Ramos (cell line): ENCODE measurements around the gene C1QTNF8.

ENCODE experiments used
- in situ Hi-C: fragments of 300-500 bp; cut with MboI; formaldehyde crosslinking; loops from one replicate; pipeline ENCODE4 v1.14.3; 2022; ENCODE audit warnings: low sequenced_read_pairs; ENCODE audit not compliant: unreplicated experiment

Gene C1QTNF8

DNA sequence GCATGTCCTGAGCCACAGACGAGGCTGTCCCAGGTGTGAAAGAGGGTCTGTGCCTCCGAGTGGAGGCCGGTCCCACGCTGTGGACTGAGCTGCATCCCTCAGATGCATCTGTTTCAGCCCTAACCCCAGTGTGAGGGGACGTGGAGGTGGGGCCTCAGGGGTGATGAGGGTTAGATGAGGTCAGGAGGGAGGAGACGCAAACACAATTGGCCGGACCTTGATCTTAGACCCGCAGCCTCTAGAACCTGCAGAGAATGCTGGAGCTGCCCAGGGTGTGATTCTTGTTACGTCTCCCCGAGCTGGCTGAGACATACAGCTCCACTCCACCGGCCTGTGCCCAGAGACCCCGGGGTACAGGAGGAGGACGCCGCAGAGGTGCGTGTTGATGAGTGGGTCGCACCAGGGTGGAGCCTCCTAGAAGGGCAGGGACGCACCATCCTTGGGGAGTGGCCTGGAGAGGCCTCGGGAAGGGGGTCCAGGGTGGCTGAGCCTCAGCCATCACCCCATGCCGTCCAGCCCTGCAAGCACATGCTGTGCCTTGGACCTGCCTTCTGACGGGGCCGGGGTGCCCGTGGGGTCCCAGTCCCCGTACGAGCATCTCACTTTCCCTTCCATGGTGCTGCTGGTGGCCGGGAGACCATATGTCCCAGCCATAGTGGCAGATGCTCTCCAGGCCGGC is 16.6 kb upstream of the C1QTNF8 start:
- in situ Hi-C loops, result no loop called here

DNA sequence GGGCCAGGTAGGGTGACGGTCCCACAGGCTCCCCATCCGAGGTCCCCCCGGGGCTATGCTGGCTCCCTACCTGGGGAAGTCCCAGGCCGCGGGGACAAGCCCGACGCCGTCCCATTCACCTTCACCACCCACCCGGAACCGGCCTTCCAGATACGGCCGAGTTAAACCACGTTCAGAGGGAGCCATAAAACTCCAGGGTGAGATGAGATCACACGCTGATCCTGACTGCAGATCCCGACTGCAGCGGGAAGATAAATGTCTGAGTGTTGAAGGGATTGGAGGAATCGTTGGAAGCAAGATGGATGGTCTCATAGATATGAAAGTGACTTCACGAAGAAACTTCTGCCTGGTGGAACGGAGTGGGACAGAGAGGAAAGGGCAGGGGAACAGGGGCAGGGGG is 13.6 kb upstream of the C1QTNF8 start:
- in situ Hi-C loops, result no loop called here

DNA sequence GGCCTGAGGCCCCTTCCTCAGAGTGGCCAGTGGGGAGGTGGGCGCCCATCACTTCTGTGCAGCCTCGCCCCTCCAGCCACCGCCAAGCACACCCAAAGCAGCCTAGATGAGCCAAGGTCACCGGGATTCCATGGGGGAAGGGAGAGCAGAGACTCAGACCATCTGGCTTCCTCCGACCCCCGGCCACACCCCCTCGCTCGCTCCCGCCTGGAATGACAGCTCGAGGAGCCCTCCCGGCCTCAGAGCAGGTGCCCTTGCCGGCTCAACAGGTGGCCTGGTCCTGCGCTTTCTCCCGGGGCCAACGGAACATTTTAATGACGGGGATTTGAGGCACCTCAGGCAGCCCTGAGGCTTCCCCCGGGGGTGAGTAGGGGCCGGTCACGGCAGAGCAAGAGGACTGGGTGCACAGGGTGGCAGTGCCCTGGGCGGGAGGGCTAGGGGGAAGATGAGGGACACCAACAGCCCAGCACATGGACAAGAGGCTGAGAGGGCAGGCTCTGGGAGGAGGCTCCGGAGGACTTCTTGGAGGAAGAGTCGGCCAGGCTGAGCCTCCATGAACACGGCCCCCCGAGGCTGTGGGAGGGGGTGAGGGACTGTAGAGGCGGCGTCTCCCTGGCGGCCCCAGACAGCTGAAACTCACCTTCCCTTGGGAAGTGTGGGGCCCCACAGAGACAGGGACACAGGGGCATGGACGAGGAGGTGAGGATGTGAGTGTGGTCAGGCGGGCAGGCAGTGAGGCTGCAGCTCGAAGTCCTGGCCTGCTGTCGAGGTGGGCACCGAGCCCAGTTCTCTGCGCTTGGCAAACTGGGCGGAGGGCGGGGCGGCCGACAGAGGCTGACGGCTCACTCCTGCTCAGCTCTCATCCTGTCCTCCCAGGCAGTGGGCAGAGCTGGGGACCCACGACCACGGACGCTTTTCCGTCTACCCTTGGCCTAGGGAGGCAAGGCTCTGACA is 12.5 kb upstream of the C1QTNF8 start:
- in situ Hi-C loops, result no loop called here

DNA sequence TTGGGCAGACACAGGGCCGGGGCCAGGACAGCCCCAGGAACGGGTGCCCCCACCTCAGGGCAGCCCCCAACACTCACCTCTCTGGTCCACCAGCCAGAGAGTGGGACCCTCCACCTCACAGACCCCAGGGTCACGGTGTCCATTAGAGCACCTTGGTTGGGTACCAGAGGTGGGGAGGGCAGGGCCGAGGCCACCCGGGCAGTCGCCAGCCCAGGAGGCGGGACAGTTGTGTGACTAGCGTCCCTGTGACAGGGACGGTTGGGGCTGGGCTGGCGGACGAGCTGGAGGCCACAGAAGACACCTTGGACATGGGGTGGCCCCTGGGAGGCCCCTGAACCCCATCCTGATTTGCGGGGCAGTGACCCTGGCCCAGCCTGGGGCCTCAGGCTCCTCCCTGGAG is 11.7 kb upstream of the C1QTNF8 start:
- in situ Hi-C loops, result no loop called here

DNA sequence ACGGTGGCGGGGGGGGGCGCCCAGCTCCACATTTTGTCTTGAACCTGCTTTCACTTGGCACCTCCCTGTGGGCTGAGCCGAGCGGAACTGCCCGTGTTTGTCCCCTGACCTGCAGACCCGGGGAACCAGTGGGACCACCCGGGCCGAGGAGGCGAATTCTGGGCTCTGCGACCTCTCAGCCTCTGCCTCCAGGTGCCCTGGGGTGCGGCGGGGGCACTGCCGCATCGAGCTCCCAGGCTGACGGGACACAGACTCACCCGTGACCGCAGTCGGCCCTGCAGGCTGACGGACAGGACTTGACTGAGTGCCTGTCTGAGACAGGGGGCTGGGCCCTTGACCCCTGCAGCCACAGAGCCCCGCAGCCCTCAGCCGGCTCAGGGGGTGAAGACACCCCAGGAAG is 11.1 kb upstream of the C1QTNF8 start:
- in situ Hi-C loops, result no loop called here

DNA sequence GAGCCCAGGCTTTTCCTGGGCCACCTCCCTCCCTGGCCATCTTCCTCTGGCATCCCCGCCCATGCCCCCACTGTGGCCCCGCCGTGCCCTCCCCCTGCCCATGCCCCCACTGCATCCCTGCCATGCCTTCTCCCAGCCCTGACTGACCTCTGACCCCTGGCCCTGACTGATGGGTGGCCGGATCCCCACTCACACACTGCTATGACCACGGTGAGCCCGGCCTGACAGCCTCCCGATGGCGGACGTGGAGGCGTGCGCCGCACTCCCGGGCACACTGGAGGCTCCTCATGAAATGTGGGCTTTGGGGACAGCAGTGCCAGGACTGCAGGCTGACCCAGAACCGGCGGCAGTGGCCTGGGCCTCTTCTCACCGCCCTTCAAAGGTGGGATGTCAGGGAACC is 10.6 kb upstream of the C1QTNF8 start:
- in situ Hi-C loops, result no loop called here

DNA sequence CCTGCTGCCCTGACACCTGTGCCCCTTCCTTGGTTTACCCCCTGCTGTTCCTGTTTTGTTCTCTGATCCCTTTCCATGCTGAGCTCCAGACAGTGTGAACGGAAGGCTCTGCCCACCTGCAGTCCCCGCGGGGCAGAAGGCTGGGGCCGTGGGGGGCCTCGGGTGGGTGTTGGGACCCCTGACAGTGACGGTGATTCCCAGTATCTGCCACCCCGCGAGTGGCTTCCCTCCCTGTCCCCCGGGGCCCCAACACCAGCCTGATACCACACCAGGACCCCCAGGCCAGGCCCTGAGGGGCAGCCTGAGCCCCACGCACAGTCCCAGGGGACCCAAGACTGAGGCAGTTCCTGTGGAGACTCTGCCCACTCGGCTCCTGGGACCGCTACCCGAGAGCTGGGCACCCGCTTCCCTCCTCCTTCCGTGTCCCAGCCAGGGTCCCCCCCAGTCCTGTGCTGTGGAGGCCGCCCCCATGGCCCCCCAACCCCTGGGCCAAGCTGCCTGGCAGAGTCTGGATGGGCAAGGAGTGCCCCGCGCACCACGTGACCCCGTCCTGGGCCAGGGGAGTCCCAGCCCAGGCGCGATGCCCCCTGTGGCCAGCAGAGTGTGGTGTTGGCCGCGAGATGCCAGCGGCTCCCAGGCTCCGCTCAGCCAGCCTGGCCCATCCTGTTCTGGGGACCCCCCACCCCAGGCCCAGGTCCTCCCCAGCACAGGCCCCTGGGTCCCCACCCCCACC is 10.0 kb upstream of the C1QTNF8 start:
- in situ Hi-C loops, result no loop called here

DNA sequence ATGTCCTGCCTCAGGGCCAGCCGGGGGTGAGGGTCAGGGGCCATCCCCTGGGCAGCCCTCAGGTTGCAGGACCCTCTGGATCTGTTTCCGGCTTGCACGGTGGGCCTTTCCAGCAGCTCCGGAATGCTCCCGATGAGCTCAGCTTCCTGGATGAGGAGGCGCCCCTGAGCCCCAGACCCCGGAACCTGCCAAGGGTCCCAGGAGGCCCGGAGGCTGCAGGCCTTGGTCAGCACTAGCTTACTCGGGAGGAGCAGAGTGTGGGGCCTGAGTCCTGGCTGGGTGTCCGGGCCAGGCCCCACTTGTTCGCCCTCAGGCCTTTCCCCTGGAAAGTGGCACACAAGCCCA is 7.6 kb upstream of the C1QTNF8 start:
- in situ Hi-C loops, result no loop called here

DNA sequence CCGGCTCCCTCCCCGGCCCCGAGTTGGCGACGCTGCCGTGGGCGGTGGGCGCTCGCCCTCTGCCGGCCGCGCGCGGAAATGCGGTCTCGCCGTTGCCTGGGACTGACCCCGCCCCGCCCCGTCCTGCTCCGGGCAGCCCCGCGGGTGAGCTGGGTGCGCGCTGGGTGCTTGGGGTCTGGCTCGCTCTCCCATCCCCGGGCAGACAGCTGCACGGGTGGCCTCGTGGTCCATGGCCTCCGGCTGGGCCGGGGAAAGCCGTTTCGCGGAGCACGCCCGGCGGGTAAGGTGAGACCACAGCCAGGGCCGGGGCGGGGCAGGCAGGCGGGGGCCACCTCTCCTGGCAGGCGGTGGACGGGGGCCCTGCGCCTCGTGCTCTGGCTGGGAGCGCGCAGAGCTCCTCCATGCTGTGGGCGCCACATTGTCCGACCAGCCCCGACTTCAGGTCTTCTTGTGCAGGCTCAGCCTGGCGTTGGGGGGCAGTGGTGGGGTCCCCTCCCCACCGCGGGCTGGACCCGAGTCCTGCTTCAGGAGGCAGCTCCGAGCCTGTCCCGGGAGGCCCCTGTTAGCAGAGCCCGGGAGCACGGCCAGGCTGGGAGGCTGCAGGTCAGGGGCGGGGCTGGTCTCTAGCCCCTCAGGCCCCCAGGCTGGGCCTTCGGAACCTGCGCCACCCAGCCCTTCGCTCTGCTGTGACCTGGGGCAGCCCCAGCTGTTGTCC is 7.0 kb upstream of the C1QTNF8 start:
- in situ Hi-C loops, result no loop called here

DNA sequence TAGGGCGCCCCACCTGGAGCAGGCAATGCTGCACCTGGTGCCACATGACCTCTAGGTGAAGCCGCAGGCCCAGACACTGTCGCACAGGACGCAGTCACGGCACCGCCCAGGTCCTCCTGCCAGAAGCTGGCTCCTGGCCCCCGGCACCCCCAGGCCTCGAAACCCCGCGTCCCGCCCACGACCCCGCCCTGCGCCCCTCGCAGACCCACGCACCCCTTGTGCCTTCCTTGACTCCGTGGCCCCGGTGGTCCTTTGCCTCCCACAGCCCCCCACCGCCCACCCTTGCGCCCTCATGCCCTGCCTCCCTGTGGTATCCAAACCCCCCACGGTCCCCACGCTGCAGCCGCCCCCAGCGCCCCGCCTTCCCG is 6.3 kb upstream of the C1QTNF8 start:
- in situ Hi-C loops, result no loop called here

DNA sequence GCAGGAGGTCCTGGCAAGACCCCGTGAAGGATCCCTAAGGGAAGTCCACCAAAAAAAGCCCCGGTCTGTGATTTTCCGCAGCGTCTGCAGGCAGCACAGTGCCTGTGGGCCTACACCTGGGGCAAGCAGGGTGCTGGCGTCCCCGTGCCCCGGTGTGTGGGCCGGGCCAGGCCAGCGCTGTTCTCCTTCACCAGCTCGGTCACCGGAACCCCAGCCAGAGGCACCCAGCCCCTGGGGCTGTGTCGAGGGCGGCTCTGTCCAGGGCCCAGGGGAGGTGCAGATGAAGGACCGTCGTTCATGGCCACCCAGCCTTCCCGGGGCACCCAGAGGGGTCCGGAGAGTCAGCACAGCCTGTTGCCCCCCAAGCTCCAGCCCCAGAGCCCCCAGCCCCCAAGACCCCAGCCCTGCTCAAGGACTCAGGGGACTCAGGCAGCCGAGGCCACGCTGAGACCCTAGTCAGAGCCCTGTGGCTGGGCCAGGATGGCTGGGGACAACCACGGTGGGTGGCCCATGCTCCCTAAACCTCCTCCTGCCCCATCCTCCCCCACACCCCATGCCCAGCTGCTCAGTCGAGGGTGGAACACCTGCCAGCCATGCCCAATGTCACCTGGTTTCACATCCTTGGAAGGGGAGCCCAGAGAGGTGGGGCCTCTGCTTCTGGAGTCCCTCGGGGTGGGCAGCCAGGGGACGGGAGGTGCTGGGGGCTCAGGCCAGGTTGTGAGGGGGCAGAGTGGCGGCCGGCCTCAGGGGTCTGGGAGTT is 5.7 kb upstream of the C1QTNF8 start:
- in situ Hi-C loops, result no loop called here

DNA sequence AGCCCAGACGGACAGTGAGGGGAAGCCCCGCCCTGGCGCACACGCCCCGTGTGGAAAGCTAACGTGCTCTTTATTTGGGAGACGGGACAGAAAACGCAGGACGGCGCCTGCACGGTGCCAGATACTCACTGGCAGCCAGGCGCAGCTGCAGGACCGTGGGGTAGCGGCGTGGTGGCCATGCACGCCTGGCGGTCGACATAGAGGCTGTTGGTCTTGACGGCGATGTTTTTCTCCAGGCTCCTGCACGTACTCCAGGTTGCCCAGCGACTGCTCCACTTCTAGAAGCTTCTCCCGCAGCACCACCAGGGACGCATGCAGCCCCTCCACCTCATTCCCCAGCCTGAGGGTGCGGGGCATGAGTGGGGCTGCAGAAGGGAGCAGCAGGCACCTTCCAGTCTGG is 5.1 kb upstream of the C1QTNF8 start:
- in situ Hi-C loops, result no loop called here

DNA sequence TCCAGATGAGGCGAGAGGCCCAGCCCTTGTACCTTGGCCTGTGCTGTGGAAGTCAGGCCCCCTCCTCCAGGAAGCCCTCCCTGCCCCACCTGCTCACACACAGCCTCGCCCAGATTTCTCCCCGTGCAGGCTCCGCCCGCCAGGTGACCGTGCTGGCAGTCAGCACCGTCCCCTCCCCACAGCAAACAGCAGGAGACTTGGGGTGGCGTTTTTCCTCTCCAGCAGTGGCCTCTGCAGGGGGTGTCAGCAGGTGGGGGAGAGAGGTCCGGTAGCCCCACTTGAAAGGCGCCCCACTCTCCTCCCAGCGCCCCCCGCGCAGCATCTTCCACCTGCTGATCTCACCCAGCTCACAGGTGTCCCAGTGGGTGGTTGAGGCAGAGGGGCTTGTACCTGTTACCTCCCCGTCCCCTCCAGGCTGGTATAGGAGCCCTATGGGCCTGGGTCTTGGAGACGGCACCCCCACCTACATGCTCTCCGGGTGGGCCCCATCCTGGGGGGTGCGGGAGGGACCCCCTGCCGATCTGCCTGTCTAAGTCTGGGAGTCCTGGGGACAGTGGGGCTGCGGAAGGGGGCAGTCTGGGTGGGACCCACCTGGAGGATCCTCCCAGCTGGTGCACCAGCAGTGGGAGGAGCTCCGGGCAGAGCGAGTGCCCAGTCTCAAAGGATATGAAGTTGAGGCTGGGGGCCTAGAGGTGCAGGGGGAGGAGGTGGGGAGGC is 4.2 kb upstream of the C1QTNF8 start:
- in situ Hi-C loops, result no loop called here

DNA sequence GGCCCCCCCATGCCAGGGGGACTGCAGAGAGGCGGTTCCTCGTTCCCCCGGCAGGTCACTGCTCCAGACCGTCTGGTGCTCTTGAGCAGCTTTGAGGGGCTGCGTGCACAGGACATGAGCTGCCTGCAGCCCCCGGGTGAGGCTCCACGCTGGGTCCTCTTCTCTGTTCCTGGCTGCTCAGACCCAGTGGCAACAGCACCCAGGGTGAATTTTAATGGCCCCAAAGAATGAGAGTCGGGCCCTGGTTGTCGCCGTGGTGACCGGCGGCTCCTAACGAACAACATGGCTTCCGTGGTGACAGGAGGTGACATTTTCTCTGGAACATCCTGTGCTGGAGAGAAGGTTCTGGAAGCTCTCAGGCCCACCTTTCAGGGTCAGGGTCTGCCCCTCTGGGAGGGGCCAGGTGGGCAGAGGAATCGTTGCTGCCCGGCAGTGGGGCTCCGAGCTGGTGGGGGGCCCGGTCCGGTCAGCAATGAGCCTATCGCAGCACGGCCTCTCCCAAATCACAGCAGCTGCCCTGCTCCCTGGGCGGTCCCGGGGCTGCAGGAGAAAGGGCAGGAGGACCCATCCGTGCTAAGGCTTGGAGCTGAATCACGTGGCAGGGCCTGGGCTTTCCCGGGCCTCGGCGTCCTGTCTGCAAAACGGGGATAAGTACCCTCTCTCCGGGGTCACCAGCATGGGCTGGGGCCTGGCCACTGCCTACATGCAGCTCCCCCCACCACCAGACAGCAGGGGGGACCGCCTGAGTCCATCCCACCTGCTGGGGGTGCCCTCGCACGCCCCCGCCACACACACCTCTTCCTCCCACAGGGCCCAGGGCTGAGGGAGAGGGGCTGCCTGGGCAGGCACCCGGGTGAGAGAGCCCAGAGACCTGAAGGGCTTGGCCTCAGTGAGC is 3.4 kb upstream of the C1QTNF8 start:
- in situ Hi-C loops, result no loop called here

DNA sequence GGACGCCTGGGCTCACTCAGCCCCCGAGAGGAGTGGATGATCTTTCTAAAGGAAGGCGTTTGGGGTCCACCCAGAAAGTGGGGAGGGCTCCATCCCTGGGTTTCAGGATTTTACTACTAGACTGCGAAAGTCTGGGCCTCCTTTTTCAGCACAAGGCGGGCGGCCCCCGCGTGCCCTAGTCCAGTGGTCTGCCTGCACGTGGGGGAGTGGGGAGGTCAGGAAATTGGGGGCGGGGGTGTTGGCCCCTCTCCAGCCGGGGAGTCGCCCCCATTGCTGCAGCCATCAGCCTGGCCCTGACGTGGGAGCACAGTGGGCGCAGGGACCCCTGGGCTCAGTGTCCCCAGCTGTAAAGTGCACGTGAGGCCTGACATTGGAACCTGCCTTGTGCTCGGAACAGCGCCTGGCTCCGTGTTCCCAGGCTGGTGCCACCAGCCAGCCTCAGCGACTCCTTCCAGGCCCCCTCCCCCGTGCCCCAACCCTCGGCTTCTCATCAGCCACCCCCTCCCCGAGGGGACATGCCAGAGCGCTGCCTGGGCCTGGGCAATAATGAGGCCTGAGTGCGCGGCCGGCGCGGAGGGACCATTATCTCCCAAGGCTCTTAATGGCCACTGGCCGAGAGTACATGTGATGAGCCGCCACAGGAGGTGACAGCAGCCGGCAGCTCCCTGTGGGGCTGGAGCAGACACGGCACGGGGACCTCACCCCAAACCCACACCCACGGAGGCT is 2.4 kb upstream of the C1QTNF8 start:
- in situ Hi-C loops, result no loop called here

DNA sequence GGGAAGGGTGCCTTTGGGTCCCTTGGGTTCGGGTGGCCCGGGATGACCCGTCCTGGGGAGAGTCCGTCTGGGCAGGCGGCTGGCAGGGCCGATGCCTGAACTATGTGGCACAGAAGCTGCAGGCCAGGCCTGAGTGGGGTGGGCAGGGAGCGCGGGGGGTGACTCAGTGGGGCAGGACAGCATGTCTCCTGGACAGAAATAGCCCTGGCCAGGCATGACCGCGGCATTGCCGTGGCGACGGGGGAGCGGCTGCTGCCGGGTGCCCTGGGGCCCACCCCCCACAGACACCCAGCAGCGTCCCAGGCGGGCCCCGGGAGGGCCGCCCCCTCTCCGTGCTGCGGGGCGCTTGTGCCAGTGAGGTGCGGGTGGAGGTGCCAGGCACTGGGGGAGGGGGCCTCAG is 1.8 kb upstream of the C1QTNF8 start:
- in situ Hi-C loops, result no loop called here

DNA sequence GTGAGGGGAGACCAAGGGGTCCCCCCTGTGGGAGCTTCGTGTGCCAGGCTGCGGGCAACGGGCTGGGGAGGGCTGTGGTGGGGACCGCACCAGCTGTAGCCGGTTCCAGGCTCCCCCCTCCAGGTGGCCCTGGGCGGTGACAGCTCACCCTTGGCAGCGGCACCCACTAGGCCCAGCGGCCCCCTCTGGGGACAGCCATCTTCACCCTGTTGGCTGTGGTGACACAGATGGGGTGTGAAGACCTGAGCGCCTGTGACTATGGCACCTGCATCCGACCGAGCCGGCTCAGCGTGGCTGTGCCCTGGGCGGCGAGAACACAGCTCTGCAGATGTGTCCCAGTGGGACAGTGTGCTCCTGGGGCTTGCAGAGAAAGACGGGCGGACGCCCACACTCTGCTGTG is 1.1 kb upstream of the C1QTNF8 start:
- in situ Hi-C loops, result no loop called here
